Peyer's patch (tissue), 4 donors: ENCODE measurements around the gene ARL5C. TPM values are rescaled to one million over a fixed set of nuclear protein-coding genes. Genes with fewer than 3 reads are reported as not detected.

Source experiments
- DNase-seq, 3 donors: peaks; one replicate each; pipeline ENCODE4 v3.0.0-alpha.2; 2017 to 2019
- H3K27ac ChIP-seq, 4 donors: fragments of 200-600 bp; sonication (generic); one replicate each; pipeline ENCODE4 v1.5.1; 2016 to 2019
- H3K27me3 ChIP-seq, 2 donors: fragments of 200-600 bp; sonication (generic); one replicate each; pipeline ENCODE4 v1.5.1; 2019
- H3K36me3 ChIP-seq, 3 donors: fragments of 200-600 bp; sonication (generic); one replicate each; pipeline ENCODE4 v1.5.1; 2016 to 2019
- H3K4me1 ChIP-seq, 4 donors: fragments of 200-600 bp; sonication (generic); one replicate each; pipeline ENCODE4 v1.5.1; 2016 to 2019
- H3K4me3 ChIP-seq, 4 donors: fragments of 200-600 bp; sonication (generic); 1 replicate in 3 of 4; 2 replicates in 1 of 4; pipeline ENCODE4 v1.5.1; 2016 to 2019; ENCODE audit warnings: mild to moderate bottlenecking in 1 of 4
- H3K9me3 ChIP-seq, 4 donors: fragments of 200-600 bp; sonication (generic); one replicate each; pipeline ENCODE4 v1.5.1; 2016 to 2019; ENCODE audit warnings: mild to moderate bottlenecking in 1 of 4
- POLR2A ChIP-seq, 2 donors: fragments of 450-650 bp; IDR thresholded peaks; one replicate each; pipeline ENCODE4 v1.5.1; 2017; ENCODE audit warnings: antibody characterized with exemption in 2 of 2, mild to moderate bottlenecking in 2 of 2, moderate library complexity in 2 of 2
- total RNA-seq, 4 donors: library from RNA; depleted of rRNA; stranded (reverse); fragments of >200 nt; gene quantifications; one replicate each; pipeline ENCODE4 v1.1.0, GENCODE V29; 2016
- TF ChIP-seq, protein P1 (sequence below), 6 experiments: fragments of 450-650 bp in 4 of 6; fragments of 200-600 bp in 2 of 6; sonication (generic) in 1 of 6; IDR thresholded peaks; one replicate each; pipeline ENCODE4 v1.5.1; 2017 to 2019; ENCODE audit warnings: antibody characterized with exemption in 6 of 6, mild to moderate bottlenecking in 3 of 6, moderate library complexity in 1 of 6

The ARL5C gene
- total RNA-seq, 4 donors from 2014 or later: not detected

DNA sequence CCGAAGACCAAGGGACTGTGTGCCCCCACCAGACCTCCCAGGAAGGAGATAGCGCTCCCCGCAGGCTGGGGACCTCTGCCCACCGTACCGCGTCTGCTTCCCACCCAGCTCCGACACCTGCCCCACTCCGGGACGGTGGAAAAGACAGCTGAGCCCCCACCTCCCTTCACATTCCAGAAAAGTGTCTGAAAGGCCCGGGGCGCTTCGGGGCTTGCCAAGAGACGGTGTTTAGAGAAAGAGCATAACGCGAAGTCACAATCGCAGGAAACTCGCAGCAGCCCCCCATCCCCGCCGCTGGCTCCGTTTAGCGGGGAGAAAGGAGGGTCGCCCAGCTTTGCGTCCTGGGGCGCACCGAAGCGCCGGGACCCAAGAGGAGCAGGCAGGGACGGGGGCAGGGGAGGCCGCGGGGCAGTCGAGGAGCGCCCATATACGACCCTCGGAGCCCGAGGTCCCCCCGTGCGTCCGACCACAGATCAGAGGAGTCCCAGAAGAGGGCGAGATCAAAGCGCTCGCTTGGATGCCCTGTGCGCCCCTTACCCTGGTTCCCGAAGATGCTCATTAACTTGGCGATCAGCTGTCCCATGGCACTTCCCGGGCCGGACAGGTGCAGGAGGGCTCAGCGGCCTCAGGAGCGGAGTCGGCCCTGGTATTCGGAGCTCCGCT lies 652 bp downstream of the ARL5C start:
- DNase-seq: no peak
- Histone ChIP-seq H3K9me3 (peaks cover 0 to 3% (median 0%) of the 10 kb centered on the region in 4 donors), H3K4me3 (peak overlapping the region; percentile 29 to 53 (median 52)), H3K4me1 (peaks cover 0 to 10% (median 5%) of the 10 kb centered on the region in 4 donors), H3K27ac (peak overlapping the region in 2 of 4 donors; percentile 12 to 42), H3K27me3 (no peaks in the 10 kb centered on the region), H3K36me3 (no peaks in the 10 kb centered on the region)
- TF ChIP-seq, protein P1, sequence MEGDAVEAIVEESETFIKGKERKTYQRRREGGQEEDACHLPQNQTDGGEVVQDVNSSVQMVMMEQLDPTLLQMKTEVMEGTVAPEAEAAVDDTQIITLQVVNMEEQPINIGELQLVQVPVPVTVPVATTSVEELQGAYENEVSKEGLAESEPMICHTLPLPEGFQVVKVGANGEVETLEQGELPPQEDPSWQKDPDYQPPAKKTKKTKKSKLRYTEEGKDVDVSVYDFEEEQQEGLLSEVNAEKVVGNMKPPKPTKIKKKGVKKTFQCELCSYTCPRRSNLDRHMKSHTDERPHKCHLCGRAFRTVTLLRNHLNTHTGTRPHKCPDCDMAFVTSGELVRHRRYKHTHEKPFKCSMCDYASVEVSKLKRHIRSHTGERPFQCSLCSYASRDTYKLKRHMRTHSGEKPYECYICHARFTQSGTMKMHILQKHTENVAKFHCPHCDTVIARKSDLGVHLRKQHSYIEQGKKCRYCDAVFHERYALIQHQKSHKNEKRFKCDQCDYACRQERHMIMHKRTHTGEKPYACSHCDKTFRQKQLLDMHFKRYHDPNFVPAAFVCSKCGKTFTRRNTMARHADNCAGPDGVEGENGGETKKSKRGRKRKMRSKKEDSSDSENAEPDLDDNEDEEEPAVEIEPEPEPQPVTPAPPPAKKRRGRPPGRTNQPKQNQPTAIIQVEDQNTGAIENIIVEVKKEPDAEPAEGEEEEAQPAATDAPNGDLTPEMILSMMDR (IDR thresholded peaks at IDR 0.05): no peak
- TF ChIP-seq POLR2A (IDR thresholded peaks at IDR 0.05): no peak

DNA sequence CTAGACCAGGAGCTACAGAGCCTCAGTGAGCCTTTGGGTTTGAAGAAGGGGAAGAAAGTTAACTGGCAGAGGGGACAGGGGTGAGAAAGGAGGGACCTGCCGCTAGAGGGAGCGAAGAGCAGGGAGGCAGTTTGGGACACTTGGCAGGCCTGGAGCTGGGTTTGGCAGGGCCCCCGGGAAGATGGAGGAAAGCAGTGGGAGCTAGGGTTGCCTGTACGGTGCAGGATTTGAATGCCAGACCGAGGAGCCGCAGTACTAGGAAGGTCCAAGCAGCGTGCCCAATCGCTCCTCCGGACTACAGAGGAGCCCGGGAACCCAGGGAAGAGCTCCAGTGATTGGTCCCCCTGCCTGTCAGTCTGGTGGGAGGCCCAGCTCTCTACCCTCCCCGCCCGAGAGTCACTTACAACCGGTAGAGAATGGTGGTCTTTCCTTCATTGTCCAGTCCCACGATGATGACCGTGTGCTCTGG lies 1.3 kb downstream of the ARL5C start:
- DNase-seq: peak; percentile 74 to 92 (median 75)
- peak overlapping the region in 2 of 4 donors; percentile 12 to 42 for H3K27ac ChIP-seq

DNA sequence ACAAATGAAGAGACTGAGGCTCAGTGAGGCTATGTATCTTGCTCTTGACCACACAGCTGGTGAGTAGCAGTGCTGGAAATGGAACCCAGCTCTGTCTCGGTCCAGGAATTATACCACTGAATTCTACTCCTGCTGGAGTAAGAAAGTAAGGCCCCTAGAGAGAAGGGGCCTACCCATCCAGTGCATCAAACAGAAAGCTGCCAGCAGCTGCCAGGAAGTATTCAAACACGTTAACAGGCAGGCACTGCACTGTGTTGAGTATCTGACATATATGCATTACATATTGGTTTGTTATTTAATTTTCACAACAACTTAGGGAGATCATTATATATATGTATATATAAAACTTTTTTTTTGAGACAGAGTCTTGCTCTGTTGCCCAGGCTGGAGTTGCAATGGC lies 4.0 kb downstream of the ARL5C start:
- H3K4me1 ChIP-seq: peaks cover 0 to 10% (median 5%) of the 10 kb centered on the region in 4 donors
- H3K27me3 ChIP-seq: no peaks in the 10 kb centered on the region
- TF ChIP-seq, protein P1 (IDR thresholded peaks at IDR 0.05): no peak
- TF ChIP-seq POLR2A (IDR thresholded peaks at IDR 0.05): no peak
- no peaks in the 10 kb centered on the region for H3K9me3 ChIP-seq
- H3K4me3 ChIP-seq: no peak overlapping the region
- H3K27ac ChIP-seq: no peak overlapping the region
- no peaks in the 10 kb centered on the region for H3K36me3 ChIP-seq
- no peak for DNase-seq

More for the DNA sequence above, 1.3 kb downstream of the ARL5C start:
- H3K4me3 ChIP-seq: peak overlapping the region; percentile 29 to 53 (median 52)
- TF ChIP-seq, protein P1 (IDR thresholded peaks at IDR 0.05): peak; percentile 66 to 81 (median 72)
- TF ChIP-seq POLR2A (IDR thresholded peaks at IDR 0.05): no peak
- peaks cover 0 to 3% (median 0%) of the 10 kb centered on the region in 4 donors for H3K9me3 ChIP-seq
- peaks cover 0 to 10% (median 5%) of the 10 kb centered on the region in 4 donors for H3K4me1 ChIP-seq
- H3K36me3 ChIP-seq: no peaks in the 10 kb centered on the region
- no peaks in the 10 kb centered on the region for H3K27me3 ChIP-seq

DNA sequence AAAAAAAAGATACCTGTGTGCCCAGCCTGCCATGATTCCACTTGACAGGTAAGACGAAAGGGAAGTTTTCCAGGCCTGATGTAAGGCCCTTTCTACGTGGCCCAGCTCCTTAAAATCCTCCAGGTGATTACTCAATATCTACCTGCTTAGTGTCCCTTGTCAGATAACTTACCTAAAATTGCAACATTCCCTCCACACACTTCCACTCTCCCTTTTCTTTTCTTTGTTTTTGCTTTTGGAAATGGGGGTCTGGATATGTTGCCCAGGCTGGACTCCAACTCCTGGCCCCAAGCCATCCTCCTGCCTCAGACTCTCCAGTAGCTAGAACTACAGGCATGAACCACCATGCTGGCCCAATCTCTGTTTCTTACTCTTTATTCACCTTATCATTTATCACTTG lies 7.3 kb downstream of the ARL5C start:
- H3K9me3 ChIP-seq: no peaks in the 10 kb centered on the region
- H3K4me3 ChIP-seq: no peak overlapping the region
- H3K4me1 ChIP-seq: no peaks in the 10 kb centered on the region
- TF ChIP-seq, protein P1 (IDR thresholded peaks at IDR 0.05): no peak
- TF ChIP-seq POLR2A (IDR thresholded peaks at IDR 0.05): no peak
- H3K27me3 ChIP-seq: no peaks in the 10 kb centered on the region
- no peak for DNase-seq
- no peak overlapping the region for H3K27ac ChIP-seq
- no peaks in the 10 kb centered on the region for H3K36me3 ChIP-seq

DNA sequence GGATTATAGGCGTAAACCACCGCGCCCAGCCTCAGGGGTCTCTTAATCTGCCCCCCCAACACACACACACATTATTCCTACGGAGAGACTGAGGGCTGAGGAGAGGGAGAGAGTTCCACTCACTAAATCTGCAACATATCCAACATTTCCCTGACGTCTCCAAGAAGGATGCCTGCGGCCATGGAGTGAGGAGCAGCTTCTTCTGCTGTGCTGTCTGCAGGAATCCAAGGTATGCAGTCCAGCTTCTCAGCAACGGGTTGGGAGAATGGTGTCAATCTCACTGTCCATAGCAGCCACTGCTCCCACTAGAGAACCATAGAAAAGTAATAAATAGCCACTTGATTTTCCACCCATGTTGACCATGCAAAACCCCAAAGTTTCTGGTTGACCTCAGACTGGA lies 9.5 kb downstream of the ARL5C start:
- Histone ChIP-seq H3K4me1 (peaks cover 0 to 13% (median 7%) of the 10 kb centered on the region in 4 donors), H3K9me3 (no peaks in the 10 kb centered on the region), H3K4me3 (no peak overlapping the region), H3K27ac (no peak overlapping the region), H3K27me3 (no peaks in the 10 kb centered on the region), H3K36me3 (no peaks in the 10 kb centered on the region)
- DNase-seq: no peak
- TF ChIP-seq, protein P1 (IDR thresholded peaks at IDR 0.05): no peak
- TF ChIP-seq POLR2A (IDR thresholded peaks at IDR 0.05): no peak
